Brain microvascular endothelial cell (primary cell): ENCODE results near the gene MYH7.

Experiments used
- DNase-seq: peaks from one replicate; pipeline ENCODE4 v3.0.0-alpha.2; 2020
- H3K27ac ChIP-seq: fragments of 250-450 bp; sonication (Bioruptor Pico); 2 replicates; pipeline ENCODE4 v1.5.1; 2020; ENCODE audit warnings: mild to moderate bottlenecking, moderate library complexity
- H3K27me3 ChIP-seq: fragments of 250-450 bp; sonication (Bioruptor Pico); replicated peaks from 2 replicates; pipeline ENCODE4 v1.5.1; 2020; ENCODE audit warnings: mild to moderate bottlenecking
- H3K36me3 ChIP-seq: fragments of 250-450 bp; sonication (Bioruptor Pico); replicated peaks from 2 replicates; pipeline ENCODE4 v1.5.1; 2020; ENCODE audit warnings: mild to moderate bottlenecking
- H3K4me3 ChIP-seq: 2 replicates; pipeline ENCODE4 v1.5.1; 2011; ENCODE audit warnings: low read depth, mild to moderate bottlenecking, control low read depth, low read length, moderate library complexity
- in situ Hi-C: cut with HindIII; loops from 2 replicates; pipeline ENCODE4 v1.10.0; 2017; ENCODE audit warnings: low sequenced_read_pairs, low pct_ligation_motif_present
- TF ChIP-seq, protein P1 (sequence below): IDR thresholded peaks from 2 replicates; pipeline ENCODE4 v1.5.1; 2011; ENCODE audit warnings: low read depth, mild to moderate bottlenecking, moderate library complexity, low read length, control low read depth, inconsistent platforms; ENCODE audit errors: missing control alignments

MYH7 gene

DNA sequence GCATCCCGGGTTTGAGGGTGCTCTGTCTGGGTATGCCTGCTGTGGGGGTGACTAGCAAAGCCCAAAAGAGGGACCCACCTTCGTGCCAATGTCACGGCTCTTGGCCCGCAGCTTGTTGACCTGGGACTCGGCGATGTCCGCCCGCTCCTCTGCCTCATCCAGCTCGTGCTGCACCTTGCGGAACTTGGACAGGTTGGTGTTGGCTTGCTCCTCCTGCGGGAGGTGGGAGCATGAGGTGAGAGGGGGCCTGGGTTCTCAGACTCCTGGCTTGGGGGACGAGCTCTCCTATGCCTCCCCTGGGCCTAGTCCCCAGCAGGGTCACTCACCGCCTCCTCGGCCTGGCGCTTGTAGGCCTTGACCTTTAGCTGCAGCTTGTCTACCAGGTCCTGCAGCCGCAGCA, 21.8 kb downstream of the MYH7 start:
- H3K27me3 ChIP-seq: no peaks in the 10 kb centered on the region

DNA sequence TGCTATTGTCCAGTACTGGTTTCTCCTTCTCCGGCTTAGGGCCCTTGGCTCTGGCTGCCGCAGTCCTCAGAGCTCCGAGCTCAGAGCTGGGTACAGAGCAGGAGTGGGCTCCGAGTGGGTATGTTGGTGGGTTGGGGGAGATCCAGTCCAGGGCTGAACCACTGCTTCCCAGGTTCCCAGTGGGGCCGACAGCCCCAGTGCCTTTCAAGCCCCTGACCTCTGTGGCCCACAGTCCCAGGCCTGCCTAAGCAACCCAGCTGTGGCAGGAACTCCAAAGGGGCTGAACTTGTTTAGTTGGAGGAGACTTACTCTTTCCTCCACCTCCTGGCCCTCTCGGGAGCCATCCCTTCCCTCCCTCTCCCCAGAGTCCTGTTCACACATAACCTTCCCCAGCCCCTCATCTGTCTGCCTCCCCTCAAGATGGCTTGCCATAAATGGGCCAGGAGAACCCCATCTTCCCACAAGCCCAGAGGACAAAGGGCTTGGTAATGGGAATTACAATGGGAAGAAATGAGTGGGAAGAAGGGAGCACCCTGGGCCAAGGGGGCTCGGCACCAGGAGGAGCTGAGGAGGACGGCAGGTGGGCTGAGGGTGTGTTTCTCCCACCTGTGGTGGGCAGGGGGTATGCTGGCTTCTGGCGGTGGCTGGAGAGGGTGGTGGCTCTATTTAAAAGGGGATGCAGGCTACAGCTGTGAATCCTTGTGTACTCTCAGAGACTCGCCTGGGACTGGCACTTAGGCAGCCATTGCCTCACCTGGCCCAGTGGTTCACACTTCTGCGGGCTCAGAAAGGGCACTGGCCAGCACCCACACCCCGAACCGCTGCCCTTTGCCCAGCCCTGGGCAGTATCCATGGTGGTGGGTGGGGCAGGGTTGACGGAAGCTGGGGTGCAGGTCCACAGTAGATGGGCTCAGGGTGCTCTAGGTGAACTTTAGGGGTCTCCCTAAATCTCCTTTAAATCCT, 23.6 kb downstream of the MYH7 start:
- no peak overlapping the region for H3K4me3 ChIP-seq
- DNase-seq: no peak
- H3K27ac ChIP-seq: no peak overlapping the region
- in situ Hi-C loops: no loop called here
- no peaks in the 10 kb centered on the region for H3K36me3 ChIP-seq
- no peaks in the 10 kb centered on the region for H3K27me3 ChIP-seq
- TF ChIP-seq, protein P1, sequence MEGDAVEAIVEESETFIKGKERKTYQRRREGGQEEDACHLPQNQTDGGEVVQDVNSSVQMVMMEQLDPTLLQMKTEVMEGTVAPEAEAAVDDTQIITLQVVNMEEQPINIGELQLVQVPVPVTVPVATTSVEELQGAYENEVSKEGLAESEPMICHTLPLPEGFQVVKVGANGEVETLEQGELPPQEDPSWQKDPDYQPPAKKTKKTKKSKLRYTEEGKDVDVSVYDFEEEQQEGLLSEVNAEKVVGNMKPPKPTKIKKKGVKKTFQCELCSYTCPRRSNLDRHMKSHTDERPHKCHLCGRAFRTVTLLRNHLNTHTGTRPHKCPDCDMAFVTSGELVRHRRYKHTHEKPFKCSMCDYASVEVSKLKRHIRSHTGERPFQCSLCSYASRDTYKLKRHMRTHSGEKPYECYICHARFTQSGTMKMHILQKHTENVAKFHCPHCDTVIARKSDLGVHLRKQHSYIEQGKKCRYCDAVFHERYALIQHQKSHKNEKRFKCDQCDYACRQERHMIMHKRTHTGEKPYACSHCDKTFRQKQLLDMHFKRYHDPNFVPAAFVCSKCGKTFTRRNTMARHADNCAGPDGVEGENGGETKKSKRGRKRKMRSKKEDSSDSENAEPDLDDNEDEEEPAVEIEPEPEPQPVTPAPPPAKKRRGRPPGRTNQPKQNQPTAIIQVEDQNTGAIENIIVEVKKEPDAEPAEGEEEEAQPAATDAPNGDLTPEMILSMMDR: no peak

More for the DNA sequence above, 21.8 kb downstream of the MYH7 start:
- no peak for DNase-seq
- in situ Hi-C loops: no loop called here
- Histone ChIP-seq H3K36me3 (no peaks in the 10 kb centered on the region), H3K27ac (no peak overlapping the region), H3K4me3 (no peak overlapping the region)
- TF ChIP-seq, protein P1: no peak

DNA sequence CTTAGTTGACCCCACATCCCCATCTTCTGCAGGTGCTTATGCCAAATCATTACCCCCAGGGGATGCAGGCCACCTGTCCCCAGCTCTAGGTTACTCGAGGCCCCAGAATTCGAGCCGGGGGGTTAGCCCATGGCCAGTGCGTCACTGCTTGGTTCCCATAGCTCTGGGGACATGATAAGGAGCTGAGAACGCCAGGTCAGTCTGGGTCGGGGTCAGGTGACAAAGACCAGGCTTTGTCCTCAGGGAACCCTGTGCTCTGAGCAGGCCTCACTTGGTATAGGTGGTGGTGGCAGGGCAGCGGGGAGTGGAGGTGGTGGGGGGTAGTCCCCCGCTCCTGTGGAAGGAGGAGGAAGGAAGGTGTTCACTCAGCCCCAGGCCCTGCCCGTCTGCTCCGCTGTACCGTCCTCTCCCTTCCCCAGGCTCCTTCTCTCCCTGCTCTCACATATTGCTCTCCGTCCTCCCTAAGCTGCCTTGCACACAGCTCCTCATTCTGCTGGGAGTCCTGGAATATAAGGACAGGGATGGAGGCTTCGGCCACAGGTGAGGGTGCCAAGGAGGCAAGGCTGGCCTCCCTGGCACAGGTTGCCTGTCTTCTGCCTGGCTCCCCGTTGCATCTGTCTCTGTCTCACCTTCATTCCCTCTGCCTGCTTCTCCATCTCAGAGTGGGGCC, 25.4 kb downstream of the MYH7 start:
- no peak overlapping the region for H3K4me3 ChIP-seq
- H3K27me3 ChIP-seq: no peaks in the 10 kb centered on the region
- no peaks in the 10 kb centered on the region for H3K36me3 ChIP-seq
- H3K27ac ChIP-seq: no peak overlapping the region
- in situ Hi-C loops: no loop called here
- TF ChIP-seq, protein P1: no peak
- no peak for DNase-seq

DNA sequence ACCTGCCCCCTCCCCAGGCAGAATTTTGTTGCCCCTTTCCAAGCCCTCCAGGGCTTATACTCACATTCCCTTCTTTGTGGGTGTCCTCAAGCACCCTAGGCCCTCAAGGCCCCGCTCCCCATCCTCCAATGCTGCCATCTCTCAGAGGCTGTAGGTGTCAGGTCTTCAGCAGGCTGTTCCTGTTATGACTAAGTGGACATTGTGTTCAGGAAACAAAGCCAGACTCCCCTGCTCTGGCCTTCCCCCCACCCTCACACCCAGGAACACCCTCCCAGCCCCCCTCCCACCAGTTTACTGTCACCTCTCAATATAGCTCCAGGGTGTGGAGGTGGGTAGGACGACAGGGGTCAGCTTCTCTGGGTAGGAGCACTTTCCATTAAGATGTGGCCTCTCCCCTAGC, 26.0 kb downstream of the MYH7 start:
- TF ChIP-seq, protein P1: no peak
- no peak overlapping the region for H3K4me3 ChIP-seq
- H3K27ac ChIP-seq: no peak overlapping the region
- no peaks in the 10 kb centered on the region for H3K27me3 ChIP-seq
- no peak for DNase-seq
- in situ Hi-C loops: no loop called here
- H3K36me3 ChIP-seq: no peaks in the 10 kb centered on the region

DNA sequence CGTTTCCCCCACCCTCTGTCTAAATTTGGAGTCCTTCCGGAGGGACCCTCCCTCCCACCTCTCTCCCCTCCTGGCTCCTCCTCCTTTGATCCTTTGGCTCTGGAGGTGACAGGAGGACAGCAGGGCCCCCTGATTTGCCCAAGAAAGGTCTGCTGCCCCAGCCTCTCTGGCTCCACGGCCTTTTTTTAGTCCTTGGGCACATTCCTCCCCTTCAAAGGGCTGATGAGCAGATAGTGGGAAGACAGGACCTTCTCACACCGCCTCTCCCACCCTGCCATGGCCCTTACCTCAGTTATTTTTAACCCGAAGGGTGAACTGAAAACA, 27.2 kb downstream of the MYH7 start:
- TF ChIP-seq, protein P1: no peak
- Histone ChIP-seq H3K36me3 (no peaks in the 10 kb centered on the region), H3K27me3 (no peaks in the 10 kb centered on the region), H3K27ac (no peak overlapping the region), H3K4me3 (no peak overlapping the region)
- in situ Hi-C loops: no loop called here
- DNase-seq: no peak
